Small intestine (tissue), 7 donors: ENCODE results near the gene INSYN1. TPM values are rescaled to one million over a fixed set of nuclear protein-coding genes. Genes with fewer than 3 reads are reported as not detected.

Experiments
- DNase-seq, 2 donors: peaks; one replicate each; pipeline versions ENCODE4 v3.0.0 to v3.0.0-alpha.2; 2013
- FAIRE-seq: peaks from 2 replicates; lab custom pipeline; 2012; peaks lifted over from hg19 to GRCh38; lab: Jason Lieb, UNC
- H3K27ac ChIP-seq, 3 donors: one replicate each; pipeline ENCODE4 v1.5.1; 2013; ENCODE audit warnings: low read length in 2 of 3, mild to moderate bottlenecking in 2 of 3, control low read depth in 1 of 3, inconsistent platforms in 1 of 3, low read depth in 1 of 3, moderate library complexity in 1 of 3
- H3K27me3 ChIP-seq, 3 donors: one replicate each; pipeline ENCODE4 v1.6.1; 2013; ENCODE audit warnings: low read length in 3 of 3, inconsistent platforms in 1 of 3; ENCODE audit not compliant: control insufficient read depth in 3 of 3, insufficient read depth in 3 of 3
- H3K36me3 ChIP-seq, 3 donors: one replicate each; pipeline ENCODE4 v1.6.1; 2013; ENCODE audit warnings: low read length in 3 of 3, inconsistent platforms in 1 of 3, low read depth in 1 of 3, mild to moderate bottlenecking in 1 of 3, moderate library complexity in 1 of 3; ENCODE audit not compliant: control insufficient read depth in 3 of 3, insufficient read depth in 2 of 3
- H3K4me1 ChIP-seq, 3 donors: one replicate each; pipeline ENCODE4 v1.6.1; 2013; ENCODE audit warnings: low read length in 2 of 3, inconsistent platforms in 1 of 3, low read depth in 1 of 3, mild to moderate bottlenecking in 1 of 3, moderate library complexity in 1 of 3; ENCODE audit not compliant: control insufficient read depth in 3 of 3, insufficient read depth in 2 of 3
- H3K4me3 ChIP-seq, 3 donors: one replicate each; pipeline ENCODE4 v1.5.1; 2013; ENCODE audit warnings: low read length in 3 of 3, control low read depth in 1 of 3, inconsistent platforms in 1 of 3, low read depth in 1 of 3, mild to moderate bottlenecking in 1 of 3, moderate library complexity in 1 of 3
- H3K9me3 ChIP-seq, 2 donors: one replicate each; pipeline ENCODE4 v1.6.1; 2013; ENCODE audit warnings: low read depth in 1 of 2, low read length in 1 of 2; ENCODE audit not compliant: control insufficient read depth in 2 of 2, insufficient read depth in 1 of 2
- WGBS, 3 donors: extraction: QIAGEN DNeasy Blood & Tissue Kit; methylation state at CpG; one replicate each; pipeline ENCODE4 v1.1.7; 2013; 5-methylcytosine and 5-hydroxymethylcytosine counted together
- polyA plus RNA-seq, 4 donors: library from polyadenylated mRNA; stranded (reverse) in 3 of 4; unstranded in 1 of 4; fragments of 200-250 nt in 3 of 4; fragments of 120-200 nt in 1 of 4; gene quantifications; one replicate each; pipeline versions ENCODE4 v1.2.1 to v1.2.3, GENCODE V29; 2013
- donor health status: healthy with polysubstance abuse.
- donor health status: control.
- donor health status: control.
- donor health status: Bipolar disorder and iron deficiency.
- donor health status: healthy.

The INSYN1 gene
- polyA plus RNA-seq, 4 donors, result 1.9 to 2.2 (median 1.9) TPM; not detected in 1

GRCh38 chr15:73691396-73691795, 61.8 kb downstream of the INSYN1 start:
- WGBS, 3 donors, result 58 to 64% (median 58%) methylated on average over 6 of the region's 6 CpGs
- Histone ChIP-seq H3K27me3 (no peaks in the 10 kb centered on the region), H3K27ac (no peak overlapping the region), H3K4me3 (no peak overlapping the region), H3K36me3 (peaks cover 0 to 23% (median 0%) of the 10 kb centered on the region in 3 donors), H3K4me1 (peaks cover 0 to 8% (median 3%) of the 10 kb centered on the region in 3 donors), H3K9me3 (peaks cover 0 to 2% of the 10 kb centered on the region in 2 donors)
- FAIRE-seq (no peak), DNase-seq (peak; percentile 64 to 65)

- Histone ChIP-seq H3K36me3 (peaks cover 0 to 14% (median 0%) of the 10 kb centered on the region in 3 donors), H3K27ac (no peak overlapping the region), H3K27me3 (no peaks in the 10 kb centered on the region), H3K4me1 (peaks cover 0 to 18% (median 6%) of the 10 kb centered on the region in 3 donors), H3K4me3 (no peak overlapping the region), H3K9me3 (peaks cover 0 to 2% of the 10 kb centered on the region in 2 donors)
- 89 to 96% (median 91%) methylated on average over 6 of the region's 6 CpGs for WGBS, 3 donors
- DNase-seq, result no peak
- no peak for FAIRE-seq
These were observed 64.7 kb downstream of the INSYN1 start for GRCh38 chr15:73688455-73688854.

- no peak for DNase-seq
- Histone ChIP-seq H3K27me3 (no peaks in the 10 kb centered on the region), H3K9me3 (peaks cover 0 to 2% of the 10 kb centered on the region in 2 donors), H3K36me3 (peaks cover 0 to 14% (median 0%) of the 10 kb centered on the region in 3 donors), H3K4me1 (peaks cover 0 to 19% (median 6%) of the 10 kb centered on the region in 3 donors), H3K27ac (peak overlapping the region in 1 of 3 donors; percentile 38), H3K4me3 (no peak overlapping the region)
- WGBS, 3 donors, result 79 to 94% (median 91%) methylated on average over 2 of the region's 2 CpGs
- no peak for FAIRE-seq
These were observed 65.8 kb downstream of the INSYN1 start for GRCh38 chr15:73687351-73687750.

- 56 to 65% (median 65%) methylated on average over 4 of the region's 4 CpGs for WGBS, 3 donors
- peaks cover 0 to 12% (median 0%) of the 10 kb centered on the region in 3 donors for H3K36me3 ChIP-seq
- H3K27me3 ChIP-seq, result no peaks in the 10 kb centered on the region
- no peak overlapping the region for H3K4me3 ChIP-seq
- H3K27ac ChIP-seq, result peak overlapping the region in 1 of 3 donors; percentile 38
- H3K4me1 ChIP-seq, result peaks cover 0 to 19% (median 6%) of the 10 kb centered on the region in 3 donors
- FAIRE-seq (no peak), DNase-seq (no peak)
- H3K9me3 ChIP-seq, result peaks cover 0 to 2% of the 10 kb centered on the region in 2 donors
These were observed 66.3 kb downstream of the INSYN1 start for GRCh38 chr15:73686781-73687256.

- 81 to 93% (median 81%) methylated on average over 6 of the region's 6 CpGs for WGBS, 3 donors
- Histone ChIP-seq H3K27ac (no peak overlapping the region), H3K27me3 (no peaks in the 10 kb centered on the region), H3K36me3 (peaks cover 0 to 10% (median 0%) of the 10 kb centered on the region in 3 donors), H3K4me3 (no peak overlapping the region), H3K9me3 (peaks cover 0 to 2% of the 10 kb centered on the region in 2 donors), H3K4me1 (peaks cover 0 to 19% (median 6%) of the 10 kb centered on the region in 3 donors)
- DNase-seq (no peak), FAIRE-seq (no peak)
These were observed 67.2 kb downstream of the INSYN1 start for GRCh38 chr15:73685981-73686380.

Other genes with a start within 250 kb of the INSYN1 start
- gene NPTN, start 120.0 kb downstream of the INSYN1 start, polyA plus RNA-seq, result 100 to 1,000 TPM in 2 of 4 donors, 10 to 100 TPM in 2; 57.7 to 323 (median 97.5) TPM
- gene CD276, start 69.0 kb downstream of the INSYN1 start, polyA plus RNA-seq, result 10 to 100 TPM in 3 of 4 donors, 1 to 10 TPM in 1; 7.8 to 86.5 (median 25.5) TPM
- gene TBC1D21, start 120.2 kb upstream of the INSYN1 start, polyA plus RNA-seq, result not detected
- 1 to 10 TPM; 2.2 to 7.2 (median 4.9) TPM for gene LOXL1, start 173.1 kb upstream of the INSYN1 start, polyA plus RNA-seq
- 10 to 100 TPM in 1 of 4 donors, 1 to 10 TPM in 3; 7.8 to 22.1 (median 8.7) TPM for gene STOML1, start 238.9 kb upstream of the INSYN1 start, polyA plus RNA-seq
- gene PML, start 241.4 kb upstream of the INSYN1 start, polyA plus RNA-seq, result 10 to 100 TPM; 16.5 to 31.1 (median 26.1) TPM